ENCODE results near the gene NPAS3. TPM values are rescaled to one million over a fixed set of nuclear protein-coding genes. Genes with fewer than 3 reads are reported as not detected.

Gene NPAS3
- total RNA-seq, 4 donors from 2014 or later = 0.51 to 15.2 (median 6.6) TPM

GRCh38 chr14:33711194-33711593 lies 772.5 kb downstream of the NPAS3 start:
- Histone ChIP-seq H3K36me3 (no peaks in the 10 kb centered on the region), H3K4me3 (no peak overlapping the region), H3K27me3 (no peaks in the 10 kb centered on the region), H3K4me1 (no peaks in the 10 kb centered on the region), H3K9me3 (no peaks in the 10 kb centered on the region), H3K27ac (no peak overlapping the region)
- intact Hi-C loops (cut with DNase I; ENCODE audit: low total_unique reads) = no loop called here
- no peak for DNase-seq
- TF ChIP-seq CTCF (IDR thresholded peaks at IDR 0.05) (no peak), POLR2A (IDR thresholded peaks at IDR 0.05) (no peak)

GRCh38 chr14:33711811-33712216 lies 773.1 kb downstream of the NPAS3 start:
- Histone ChIP-seq H3K9me3 (no peaks in the 10 kb centered on the region), H3K27me3 (no peaks in the 10 kb centered on the region), H3K4me3 (no peak overlapping the region), H3K27ac (no peak overlapping the region), H3K4me1 (no peaks in the 10 kb centered on the region), H3K36me3 (no peaks in the 10 kb centered on the region)
- intact Hi-C loops (cut with DNase I; ENCODE audit: low total_unique reads) = no loop called here
- no peak for DNase-seq
- TF ChIP-seq CTCF (IDR thresholded peaks at IDR 0.05) (no peak), POLR2A (IDR thresholded peaks at IDR 0.05) (no peak)

- Histone ChIP-seq H3K4me3 (no peak overlapping the region), H3K9me3 (no peaks in the 10 kb centered on the region), H3K27me3 (no peaks in the 10 kb centered on the region), H3K4me1 (no peaks in the 10 kb centered on the region), H3K27ac (no peak overlapping the region), H3K36me3 (no peaks in the 10 kb centered on the region)
- no peak for DNase-seq
- no peak for TF ChIP-seq POLR2A (IDR thresholded peaks at IDR 0.05)
- TF ChIP-seq CTCF (IDR thresholded peaks at IDR 0.05) = no peak
- intact Hi-C loops (cut with DNase I; ENCODE audit: low total_unique reads) = no loop called here
Measured at GRCh38 chr14:33714527-33715226, 776.0 kb downstream of the NPAS3 start.

- no peak overlapping the region for H3K4me3 ChIP-seq
- no peak overlapping the region for H3K27ac ChIP-seq
- H3K27me3 ChIP-seq = no peaks in the 10 kb centered on the region
- H3K9me3 ChIP-seq = no peaks in the 10 kb centered on the region
- no peak for DNase-seq
- H3K4me1 ChIP-seq = no peaks in the 10 kb centered on the region
- no peaks in the 10 kb centered on the region for H3K36me3 ChIP-seq
- intact Hi-C loops (cut with DNase I; ENCODE audit: low total_unique reads) = no loop called here
- TF ChIP-seq CTCF (IDR thresholded peaks at IDR 0.05) = no peak
- no peak for TF ChIP-seq POLR2A (IDR thresholded peaks at IDR 0.05)
Measured at GRCh38 chr14:33715227-33715528, 776.5 kb downstream of the NPAS3 start.

GRCh38 chr14:33716921-33717320 lies 778.2 kb downstream of the NPAS3 start:
- Histone ChIP-seq H3K4me3 (no peak overlapping the region), H3K27ac (no peak overlapping the region), H3K4me1 (no peaks in the 10 kb centered on the region), H3K27me3 (no peaks in the 10 kb centered on the region), H3K9me3 (no peaks in the 10 kb centered on the region), H3K36me3 (no peaks in the 10 kb centered on the region)
- intact Hi-C loops (cut with DNase I; ENCODE audit: low total_unique reads) = no loop called here
- DNase-seq = no peak
- TF ChIP-seq CTCF (IDR thresholded peaks at IDR 0.05) (no peak), POLR2A (IDR thresholded peaks at IDR 0.05) (no peak)

Data from uterus (tissue), 4 donors.